Gastroesophageal sphincter (tissue), 3 donors: Measurements from ENCODE around the gene PLEKHA8.

ENCODE experiments used
- POLR2A ChIP-seq, 2 donors: fragments of 450-650 bp; IDR thresholded peaks; one replicate each; pipeline ENCODE4 v1.6.1; 2017; ENCODE audit warnings: antibody characterized with exemption in 2 of 2, mild to moderate bottlenecking in 2 of 2, moderate library complexity in 1 of 2
- TF ChIP-seq, protein P1 (sequence below), 4 experiments: fragments of 200-600 bp in 2 of 4; fragments of 450-650 bp in 2 of 4; sonication (generic) in 1 of 4; IDR thresholded peaks; one replicate each; pipeline ENCODE4 v1.5.1; 2017 to 2019; ENCODE audit warnings: antibody characterized with exemption in 4 of 4, mild to moderate bottlenecking in 2 of 4, moderate library complexity in 2 of 4

- TF ChIP-seq, protein P1, sequence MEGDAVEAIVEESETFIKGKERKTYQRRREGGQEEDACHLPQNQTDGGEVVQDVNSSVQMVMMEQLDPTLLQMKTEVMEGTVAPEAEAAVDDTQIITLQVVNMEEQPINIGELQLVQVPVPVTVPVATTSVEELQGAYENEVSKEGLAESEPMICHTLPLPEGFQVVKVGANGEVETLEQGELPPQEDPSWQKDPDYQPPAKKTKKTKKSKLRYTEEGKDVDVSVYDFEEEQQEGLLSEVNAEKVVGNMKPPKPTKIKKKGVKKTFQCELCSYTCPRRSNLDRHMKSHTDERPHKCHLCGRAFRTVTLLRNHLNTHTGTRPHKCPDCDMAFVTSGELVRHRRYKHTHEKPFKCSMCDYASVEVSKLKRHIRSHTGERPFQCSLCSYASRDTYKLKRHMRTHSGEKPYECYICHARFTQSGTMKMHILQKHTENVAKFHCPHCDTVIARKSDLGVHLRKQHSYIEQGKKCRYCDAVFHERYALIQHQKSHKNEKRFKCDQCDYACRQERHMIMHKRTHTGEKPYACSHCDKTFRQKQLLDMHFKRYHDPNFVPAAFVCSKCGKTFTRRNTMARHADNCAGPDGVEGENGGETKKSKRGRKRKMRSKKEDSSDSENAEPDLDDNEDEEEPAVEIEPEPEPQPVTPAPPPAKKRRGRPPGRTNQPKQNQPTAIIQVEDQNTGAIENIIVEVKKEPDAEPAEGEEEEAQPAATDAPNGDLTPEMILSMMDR (IDR thresholded peaks at IDR 0.05), result no peak
- TF ChIP-seq POLR2A (IDR thresholded peaks at IDR 0.05), result no peak
These were observed 4.3 kb downstream of the PLEKHA8 start for GRCh38 chr7:30032310-30033125.
